Glomerular visceral epithelial cell (primary cell): ENCODE measurements around the gene PMM2.
"Not testable (repeated sequence)": the region's sequence is repeated elsewhere in the genome, so short reads cannot be mapped to it uniquely, and the experiment has no call there.

Experiments used
- DNase-seq: peaks from one replicate; pipeline ENCODE4 v3.0.0-alpha.2; 2016; ENCODE audit errors: extremely low spot score

PMM2 gene

DNA sequence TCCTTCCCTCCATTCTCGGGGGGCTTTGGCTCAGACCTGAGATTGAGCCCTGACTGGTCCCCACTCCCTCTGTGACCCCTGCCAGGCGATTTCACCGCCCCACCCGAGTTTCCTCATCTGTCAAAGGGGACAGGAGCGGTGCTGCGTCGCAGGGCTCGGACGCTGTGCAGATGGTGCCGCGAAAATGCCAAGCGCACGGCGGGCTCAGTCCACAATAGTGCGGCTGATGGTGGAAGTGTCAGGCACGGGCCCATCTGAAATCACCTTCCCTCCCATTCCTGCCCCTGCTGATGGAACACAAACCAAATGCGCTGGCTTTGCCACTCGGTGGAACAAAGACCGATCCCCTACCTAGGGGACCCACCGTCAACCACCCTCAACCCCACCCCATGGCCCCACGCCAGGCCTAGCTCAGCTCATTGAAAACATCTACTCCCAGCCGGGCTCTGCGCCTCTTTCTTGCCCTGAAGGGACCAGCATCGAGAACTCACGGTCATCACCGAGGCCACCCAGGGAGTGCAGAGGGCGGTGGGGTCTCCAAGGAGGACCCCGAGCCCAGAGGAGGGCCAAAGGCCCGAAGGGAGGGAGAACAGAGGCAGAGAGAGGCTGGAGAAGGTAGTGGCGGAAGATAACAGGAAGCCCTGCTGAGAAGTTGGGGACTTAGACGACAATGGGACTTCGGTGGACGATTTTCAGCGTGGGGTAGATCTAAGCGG, 69.7 kb downstream of the PMM2 start:
- DNase-seq, result no peak

DNA sequence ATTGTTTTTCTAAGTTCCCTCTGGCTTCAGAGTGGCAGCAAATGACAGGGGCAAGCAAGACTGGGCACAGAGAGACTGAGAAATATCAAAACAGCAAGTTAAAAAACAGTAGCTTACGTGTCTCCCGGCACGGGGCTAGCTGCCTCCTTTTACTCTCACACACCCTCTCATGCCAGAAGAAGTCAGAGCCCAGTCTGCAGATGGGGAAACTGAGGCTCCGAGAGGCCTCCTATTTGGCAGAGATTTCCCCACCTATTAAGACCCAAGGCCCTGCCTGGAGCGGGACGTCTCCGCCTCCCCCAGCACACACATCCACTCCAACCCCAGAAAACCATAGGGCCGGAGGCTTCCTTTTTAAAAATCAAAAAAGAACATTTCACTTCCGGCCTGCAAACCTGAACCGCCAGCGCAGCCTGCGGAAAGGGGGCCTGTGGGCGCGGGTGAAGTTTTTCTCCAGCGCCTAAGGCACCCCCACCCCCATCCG, 70.3 kb downstream of the PMM2 start:
- DNase-seq, result no peak

DNA sequence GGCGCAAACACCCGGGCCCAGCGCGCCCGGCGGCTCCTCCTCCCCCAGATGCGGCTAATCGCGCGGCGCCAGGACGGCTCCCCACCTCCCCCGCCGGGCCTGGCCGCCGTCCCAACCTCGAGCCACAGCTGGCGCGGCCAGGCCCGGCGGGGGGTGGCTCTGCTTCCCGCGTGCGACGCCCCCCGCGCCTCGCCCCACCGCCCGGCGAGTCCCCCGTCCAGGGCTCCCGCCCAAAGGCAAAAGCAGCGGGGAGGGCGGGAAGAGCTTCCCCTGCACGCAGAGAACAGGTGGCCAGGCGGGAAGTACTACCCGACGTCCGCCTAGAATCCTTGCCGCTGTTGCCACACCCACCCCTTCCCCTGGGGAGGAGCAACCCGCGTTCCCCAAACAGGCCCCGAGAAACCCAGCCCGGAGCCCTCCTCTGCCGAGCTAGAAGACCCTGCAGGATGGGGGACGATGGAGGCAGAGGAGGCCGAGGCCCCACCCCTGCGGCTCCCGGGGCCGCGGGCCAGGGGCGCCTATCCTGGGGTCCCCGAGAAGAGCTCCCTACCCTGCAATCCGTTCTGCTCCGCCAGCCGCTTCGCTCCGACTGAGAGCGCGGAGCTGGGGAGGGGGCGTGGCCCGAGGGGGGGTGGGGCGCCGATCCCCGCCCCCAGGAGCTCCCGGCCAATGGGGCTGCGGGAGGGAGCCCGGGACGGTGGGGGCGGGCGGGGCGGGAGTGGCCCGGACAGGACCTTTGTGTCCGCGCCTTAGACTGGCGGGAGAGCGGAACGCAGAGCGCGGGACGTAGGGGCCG, 71.0 kb downstream of the PMM2 start, which contains the start of gene CARHSP1:
TSS of gene CARHSP1 (minus strand) at position 591 of the 796 bp plus-strand sequence. CDS start 9,678 bp downstream, outside the sequence.
- DNase-seq, result peak; percentile 95

DNA sequence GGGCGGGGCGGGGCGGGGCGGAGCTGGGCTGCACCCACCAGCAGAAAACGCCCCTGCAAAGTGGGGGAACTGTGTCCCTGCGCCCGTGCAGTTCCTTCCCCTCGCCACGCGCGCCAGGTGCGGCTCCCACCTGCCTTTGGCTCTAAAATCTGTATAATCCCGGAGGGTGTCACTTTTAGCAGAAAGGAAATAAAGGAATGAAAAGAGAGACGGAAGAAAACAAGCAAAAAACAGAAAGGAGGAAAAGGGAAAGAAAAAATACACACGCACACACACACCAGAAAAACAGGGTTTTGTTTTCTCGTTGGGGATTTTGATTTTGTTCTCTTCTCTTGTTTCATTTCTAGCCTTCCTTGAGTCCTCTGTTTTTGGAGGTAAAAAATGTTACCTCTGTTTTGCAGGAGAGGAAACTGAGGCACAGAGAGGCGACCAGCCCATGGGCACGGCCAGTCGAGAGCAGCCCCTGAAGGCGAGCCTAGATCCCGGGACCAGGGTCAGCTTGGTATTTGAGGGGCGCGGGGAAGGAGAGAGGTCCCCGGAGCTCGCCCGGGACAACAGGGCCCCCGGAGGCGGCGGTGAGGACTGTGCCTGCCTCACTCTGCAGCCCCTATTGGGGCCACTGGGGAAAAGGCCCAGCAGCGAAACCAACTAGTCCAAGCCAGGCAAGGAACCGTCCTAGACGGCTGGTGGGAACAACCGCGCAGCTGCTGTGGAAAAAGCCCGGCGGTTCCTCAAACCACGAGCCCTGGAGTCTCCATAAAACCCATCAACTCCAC, 71.8 kb downstream of the PMM2 start:
- DNase-seq, result no peak

DNA sequence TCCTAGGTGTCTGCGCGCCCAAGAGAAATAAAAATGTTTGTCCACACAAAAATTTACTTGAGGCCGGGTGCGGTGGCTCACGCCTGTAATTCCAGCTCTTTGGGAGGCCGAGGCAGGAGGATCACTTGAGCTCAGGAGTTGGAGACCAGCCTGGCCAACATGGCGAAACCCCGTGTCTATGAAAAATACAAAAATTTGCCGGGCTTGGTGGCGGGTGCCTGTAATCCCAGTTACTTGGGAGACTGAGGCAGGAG, 72.3 kb downstream of the PMM2 start:
- DNase-seq, result not testable (repeated sequence)

DNA sequence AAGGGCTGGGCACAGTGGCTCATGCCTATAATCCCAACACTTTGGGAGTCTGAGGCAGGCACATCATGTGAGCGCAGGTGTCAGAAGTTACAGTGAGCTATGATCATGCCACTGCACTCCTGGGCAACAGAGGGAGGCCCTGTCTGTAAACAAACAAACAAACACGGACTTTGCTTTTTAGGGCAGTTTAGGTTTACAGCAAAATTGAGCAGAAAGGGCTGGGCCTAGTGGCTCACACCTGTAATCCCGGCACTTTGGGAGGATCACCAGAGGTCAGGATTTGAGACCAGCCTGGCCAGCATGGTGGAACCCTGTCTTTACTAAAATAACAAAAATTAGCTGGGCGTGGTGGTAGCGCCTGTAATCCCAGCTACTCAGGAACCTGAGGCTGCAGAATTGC, 74.4 kb downstream of the PMM2 start:
- DNase-seq, result no peak

DNA sequence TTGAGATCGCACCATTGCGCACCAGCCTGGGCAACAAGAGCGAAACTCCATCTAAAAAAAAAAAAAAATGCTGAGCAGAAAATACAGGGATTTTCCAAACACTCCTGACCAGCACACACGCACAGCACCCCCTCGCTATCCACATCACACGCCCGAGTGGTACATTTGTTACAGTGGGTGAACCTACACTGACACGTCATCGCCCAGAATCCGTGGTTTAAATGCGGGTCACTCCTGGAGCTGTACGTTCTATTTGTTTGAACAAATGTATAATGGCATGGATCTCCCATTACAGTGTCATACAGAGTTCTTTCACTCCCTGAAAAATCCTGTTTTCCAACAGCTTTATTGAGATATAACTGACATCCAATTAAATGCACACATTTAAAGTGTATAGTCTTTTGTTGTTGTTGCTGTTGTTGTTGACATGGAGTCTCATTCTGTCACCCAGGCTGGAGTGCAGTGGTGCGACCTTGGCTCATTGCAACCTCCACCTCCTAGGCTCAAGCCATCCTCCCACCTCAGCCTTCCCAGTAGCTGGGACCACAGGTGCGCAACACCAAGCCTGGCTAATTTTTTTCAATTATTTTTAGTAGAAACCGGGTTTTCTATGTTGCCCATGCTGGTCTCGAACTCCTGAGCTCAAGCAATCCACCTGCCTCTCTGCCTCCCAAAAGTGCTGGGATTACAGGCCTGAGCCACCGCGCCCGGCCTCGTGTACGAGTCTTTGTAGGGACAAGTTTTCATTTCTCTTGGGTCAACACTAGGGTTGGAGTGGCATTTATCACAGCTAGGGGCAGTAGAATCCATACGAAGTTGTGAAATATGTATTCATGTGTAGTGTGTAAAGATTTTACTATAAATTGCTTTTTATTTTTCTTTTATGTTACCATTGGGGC, 75.6 kb downstream of the PMM2 start:
- peak; percentile 83 for DNase-seq

DNA sequence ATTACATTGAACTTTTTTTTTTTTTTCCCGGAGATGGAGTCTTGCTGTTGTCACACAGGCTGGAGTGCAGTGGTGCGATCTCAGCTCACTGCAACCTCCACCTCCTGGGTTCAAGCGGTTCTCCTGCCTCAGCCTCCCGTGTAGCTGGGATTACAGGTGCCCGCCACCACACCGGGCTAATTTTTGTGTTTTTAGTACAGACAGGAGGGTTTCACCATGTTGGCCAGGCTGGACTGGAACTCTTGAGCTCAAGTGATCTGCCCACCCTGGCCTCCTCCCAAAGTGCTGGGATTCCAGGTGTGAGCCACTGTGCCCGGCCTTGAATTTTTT, 76.2 kb downstream of the PMM2 start:
- DNase-seq, result not testable (repeated sequence)

DNA sequence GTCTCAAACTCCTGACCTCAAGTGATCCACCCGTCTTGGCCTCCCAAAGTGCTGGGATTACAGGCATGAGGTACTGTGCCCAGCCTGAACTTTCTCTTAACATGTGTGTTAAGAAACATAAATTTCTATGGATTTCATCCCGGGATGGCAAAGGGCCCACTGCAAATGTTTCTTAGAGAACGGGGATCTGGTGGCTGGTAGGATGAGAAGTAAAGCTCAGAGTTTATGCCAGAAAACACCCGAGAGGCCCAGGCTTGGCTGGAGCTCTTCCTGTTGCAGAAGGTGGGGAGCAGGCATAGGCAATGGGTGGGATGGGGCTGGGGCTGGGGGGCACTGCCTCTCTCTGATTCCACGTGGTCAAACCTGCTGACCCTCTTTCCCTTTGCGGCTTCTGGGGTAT, 76.7 kb downstream of the PMM2 start:
- no peak for DNase-seq

DNA sequence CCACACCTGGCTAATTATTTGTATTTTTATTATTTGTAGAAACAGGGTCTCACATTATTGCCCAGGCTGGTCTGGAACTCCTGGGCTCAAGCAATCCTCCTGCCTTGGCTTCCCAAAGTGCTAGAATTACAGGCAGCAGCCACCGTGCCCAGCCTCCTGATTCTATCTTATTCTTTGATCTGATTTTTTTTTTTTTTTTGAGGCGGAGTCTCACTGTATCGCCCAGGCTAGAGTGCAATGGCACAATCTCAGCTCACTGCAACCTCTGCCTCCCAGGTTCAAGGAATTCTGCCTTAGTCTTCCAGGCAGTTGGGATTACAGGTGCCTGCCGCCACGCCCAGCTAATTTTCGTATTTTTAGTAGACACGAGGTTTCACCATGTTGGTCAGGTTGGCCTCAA, 77.7 kb downstream of the PMM2 start:
- DNase-seq, result not testable (repeated sequence)

DNA sequence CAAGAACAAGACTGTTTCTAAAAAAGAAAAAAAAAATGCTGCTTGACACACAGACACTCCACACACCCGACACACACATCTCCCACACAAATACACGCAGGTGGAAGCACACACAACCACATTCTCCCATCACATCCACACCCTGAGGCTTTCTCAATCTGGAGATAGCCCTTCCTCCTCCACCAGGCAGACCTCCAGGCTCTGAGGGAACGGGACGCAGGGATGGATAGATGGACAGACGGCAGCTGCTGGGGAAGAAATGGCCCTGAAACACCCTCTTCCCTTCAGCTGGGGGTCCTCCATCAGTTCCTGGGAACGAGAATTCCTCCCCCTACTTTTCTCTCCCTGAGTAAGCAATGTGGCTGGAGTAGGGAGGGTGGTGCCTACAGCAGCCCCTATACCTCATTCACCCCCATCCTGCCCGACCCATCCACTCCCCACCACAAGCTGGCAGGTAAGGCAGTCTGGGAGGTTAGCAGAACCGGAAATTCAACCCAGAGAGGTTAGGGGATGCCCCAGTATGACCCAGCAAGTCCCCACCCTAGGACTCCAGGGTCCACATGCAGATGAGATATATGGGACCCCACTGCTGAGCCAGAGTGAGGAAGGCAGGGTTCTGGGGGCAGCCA, 80.4 kb downstream of the PMM2 start:
- DNase-seq, result no peak

DNA sequence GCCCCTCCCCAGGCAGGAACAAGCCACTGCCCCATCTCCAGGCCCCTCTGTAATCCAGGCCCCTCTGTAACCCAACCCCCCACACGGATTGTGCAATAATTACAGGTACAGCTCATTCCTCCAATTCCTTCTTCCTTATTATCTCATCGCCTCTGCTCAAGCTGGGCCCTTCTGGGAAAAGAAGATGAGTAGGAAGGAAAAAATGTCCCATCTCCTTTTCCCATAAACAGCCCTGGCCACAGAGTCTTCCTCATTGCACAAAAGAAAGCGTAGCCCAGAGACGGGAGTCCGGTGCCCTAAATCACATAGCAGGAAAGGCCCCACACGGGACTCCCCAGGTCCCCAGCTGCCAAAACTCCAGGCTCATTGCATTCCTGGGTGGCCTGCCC, 80.9 kb downstream of the PMM2 start:
- DNase-seq, result peak; percentile 89

DNA sequence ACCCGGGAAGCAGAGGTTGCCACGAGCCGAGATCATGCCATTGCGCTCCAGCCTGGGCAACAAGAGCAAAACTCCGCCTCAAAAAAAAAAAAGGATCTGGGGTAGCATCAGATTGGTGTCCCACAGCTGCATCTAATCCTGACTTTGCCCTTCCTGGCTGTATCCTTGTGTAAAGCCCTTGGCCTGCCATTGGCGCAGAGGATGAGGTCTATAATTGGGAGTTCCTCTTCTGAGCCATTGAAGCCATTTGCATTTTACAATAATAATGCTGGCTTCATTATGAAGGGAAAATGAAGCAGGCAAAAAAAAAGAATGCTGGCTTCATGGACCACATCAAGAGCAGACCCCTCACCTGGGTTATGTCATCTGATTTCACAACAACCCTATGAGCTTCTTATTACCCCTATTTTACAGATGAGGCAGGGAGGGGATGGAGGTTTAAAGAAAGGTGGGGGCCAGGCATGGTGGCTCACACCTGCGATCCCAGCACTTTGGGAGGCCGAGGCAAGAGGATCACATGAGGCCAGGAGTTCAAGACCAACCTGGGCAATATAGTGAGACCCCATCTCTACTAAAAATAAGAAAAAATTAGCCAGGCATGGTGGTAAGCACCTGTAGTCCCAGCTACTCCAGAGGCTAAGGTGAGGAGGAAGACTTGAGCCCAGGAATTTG, 83.3 kb downstream of the PMM2 start:
- no peak for DNase-seq

DNA sequence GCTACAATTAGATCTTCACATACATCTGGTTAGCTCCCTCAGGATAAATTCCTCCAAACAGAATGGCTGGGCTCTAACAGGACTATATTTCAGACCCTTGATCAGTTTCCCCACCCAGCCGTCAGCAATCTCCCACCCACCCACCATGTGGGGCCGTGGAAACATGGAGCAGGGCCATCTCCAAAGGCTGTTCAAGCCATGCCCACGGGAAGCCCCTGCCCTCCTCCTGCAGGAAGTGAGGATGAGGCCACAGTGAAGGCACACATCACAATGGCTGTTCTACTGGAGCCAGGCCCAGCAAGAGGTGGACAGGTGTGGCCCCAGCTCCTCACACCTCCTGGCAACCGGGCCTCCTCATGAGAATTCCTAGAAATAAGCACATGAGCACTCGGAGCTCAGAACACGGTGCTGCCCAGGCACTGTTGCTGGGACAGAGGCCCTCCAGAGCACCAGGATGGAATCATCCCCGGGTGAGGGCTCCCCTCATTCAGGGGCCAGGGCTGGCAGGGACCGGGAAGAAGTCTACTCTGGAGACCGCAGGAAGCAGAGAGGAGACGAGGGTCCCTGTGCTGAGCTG, 84.5 kb downstream of the PMM2 start, which contains the start of gene LITAFD:
TSS of gene LITAFD (plus strand) at position 311 of the 577 bp plus-strand sequence. CDS start 2,005 bp downstream, outside the sequence.
- DNase-seq, result no peak

DNA sequence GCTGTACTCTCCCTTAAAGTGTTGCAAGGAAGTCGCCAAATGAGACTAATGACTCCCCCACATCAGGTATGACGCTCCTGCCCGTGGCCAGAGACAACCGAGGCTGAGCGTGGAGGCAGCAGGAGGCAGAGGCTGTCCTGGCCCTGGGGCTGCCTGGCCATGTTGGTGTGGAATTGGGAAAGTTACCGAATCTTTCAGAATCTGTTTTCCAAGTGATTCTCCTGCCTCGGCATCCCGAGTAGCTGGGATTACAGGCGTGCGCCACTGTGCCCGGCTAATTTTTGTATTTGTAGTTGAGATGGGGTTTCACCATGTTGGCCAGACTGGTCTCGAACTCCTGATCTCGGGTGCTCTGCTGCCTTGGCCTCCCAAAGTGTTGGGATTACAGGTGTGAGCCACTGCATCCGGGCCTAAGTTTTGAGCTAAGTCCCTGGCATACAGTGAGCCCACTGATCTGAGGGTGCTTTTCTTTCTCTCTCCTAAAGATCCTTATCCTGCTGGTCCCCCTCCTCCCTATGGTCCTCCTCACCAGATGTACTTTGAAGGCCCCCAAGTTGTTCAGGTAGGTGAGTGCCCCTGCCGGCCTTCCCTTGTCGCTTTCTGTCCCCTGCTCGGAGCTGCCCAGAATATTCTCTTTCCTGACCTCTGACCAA, 85.2 kb downstream of the PMM2 start:
- DNase-seq, result no peak

DNA sequence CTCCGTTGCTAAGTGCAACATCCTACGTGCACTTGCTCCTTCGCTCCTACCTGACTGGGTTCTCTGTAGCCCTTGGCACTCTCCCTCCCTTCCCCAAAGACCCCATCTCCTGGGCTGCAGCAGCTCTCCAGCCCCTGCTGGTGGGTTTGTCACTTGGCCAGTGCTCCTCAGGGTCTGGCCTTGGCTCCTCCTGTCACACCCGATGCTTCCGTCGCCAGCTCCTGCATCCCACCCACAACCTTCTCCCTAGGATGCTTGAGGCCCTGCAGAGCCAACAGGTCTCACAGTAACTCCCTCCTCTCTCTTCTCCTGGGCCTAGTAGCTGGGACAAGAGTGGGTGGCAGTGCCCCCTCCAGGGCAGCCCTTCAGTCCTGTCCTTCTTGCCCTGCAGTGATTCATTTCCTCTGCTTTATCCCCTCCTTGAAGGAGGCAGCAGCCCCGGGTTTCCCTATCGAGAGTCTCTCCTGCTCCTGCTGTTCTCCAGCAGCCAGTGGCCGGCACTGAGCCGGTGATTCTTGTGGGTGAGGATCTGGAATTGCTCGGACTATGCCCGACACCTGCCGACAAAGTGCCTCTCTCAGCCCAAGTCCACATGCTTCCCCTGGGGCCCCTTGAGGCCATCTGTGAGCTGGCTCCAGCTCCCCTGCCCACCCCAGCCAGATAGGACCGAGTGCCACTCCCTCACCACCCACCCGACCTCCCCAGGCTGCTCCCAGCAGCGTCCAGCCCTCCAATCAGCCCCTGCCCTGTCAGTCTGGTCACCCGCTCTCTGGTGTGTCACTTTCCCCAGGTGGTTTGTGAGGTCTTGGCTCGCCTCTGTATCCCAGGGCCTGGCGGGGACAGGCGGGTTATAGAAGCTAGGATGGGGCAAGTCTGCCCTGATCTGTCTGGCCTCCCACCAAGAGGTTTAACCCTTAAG, 88.3 kb downstream of the PMM2 start:
- DNase-seq, result peak; percentile 71

DNA sequence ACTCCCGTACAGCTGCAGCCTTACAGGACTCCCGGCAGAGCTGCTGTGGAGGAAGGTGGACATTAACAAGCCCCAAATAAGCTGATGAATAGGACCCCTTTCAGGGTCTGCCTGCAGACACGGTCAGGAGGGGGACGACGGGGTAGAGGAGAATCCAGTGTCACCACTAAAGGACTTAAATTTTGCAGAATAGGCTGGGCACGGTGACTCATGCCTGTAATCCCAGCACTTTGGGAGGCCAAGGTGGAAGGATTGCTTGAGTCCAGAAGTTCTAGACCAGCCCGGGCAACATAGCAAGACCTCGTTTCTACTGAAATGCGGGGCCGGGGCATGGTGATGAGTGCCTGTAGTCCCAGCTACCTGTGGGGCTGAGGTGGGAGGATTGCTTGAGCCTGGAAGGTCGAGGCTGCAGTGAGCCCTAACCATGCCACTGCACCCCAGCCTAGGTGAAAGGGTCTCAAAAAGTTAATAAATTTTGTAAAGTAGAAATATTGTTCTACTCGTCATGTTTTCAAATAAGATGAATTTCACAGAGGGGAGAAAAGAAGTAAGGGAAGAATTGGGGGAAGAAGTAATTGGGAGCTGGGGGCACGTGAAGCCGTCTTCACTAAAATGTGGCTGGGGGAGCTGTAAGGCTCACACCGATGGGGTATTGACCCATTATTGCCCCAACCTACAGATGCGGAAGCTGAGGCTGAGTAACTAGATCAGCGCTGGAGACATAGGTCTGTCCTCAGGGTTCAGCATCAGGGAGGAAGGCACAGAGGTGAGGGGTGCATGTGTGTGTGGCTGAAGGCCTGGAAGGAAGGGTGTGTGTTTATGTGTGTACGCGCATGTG, 89.2 kb downstream of the PMM2 start:
- no peak for DNase-seq

DNA sequence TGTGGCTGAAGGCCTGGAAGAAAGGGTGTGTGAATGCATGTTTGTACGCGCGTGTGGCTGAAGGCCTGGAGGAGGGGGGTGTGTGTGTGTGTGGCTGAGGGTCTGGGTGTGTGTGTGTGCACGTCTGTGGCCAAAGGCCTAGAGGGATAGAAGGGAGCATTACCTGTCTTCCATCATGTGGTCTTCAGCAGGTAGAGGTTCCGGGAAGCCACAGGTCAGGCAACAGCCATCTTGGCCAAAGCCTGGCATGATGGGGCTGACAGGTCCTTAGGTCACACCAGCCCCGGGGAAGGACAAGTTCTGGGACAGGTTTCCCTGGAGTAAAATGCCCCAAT, 89.8 kb downstream of the PMM2 start:
- DNase-seq, result no peak
